Fibroblast of lung (primary cell): ENCODE data around the gene CYP51A1. TPM values are rescaled to one million over a fixed set of nuclear protein-coding genes. Genes with fewer than 3 reads are reported as not detected.

Source experiments
- DNase-seq, 2 donors: peaks; one replicate each; pipeline versions ENCODE4 v3.0.0 to v3.0.0-alpha.2; 2010; ENCODE audit warnings: low read depth in 2 of 2
- H2AFZ ChIP-seq: 2 replicates; pipeline ENCODE4 v1.5.1; 2012; ENCODE audit warnings: low read length, control low read depth, inconsistent platforms
- H3K27ac ChIP-seq: 2 replicates; pipeline ENCODE4 v1.5.1; 2011; ENCODE audit warnings: low read length, control low read depth; ENCODE audit not compliant: insufficient read depth
- H3K27me3 ChIP-seq: 2 replicates; pipeline ENCODE4 v1.5.1; 2011; ENCODE audit warnings: mild to moderate bottlenecking, low read length; ENCODE audit not compliant: control insufficient read depth, insufficient read depth
- H3K36me3 ChIP-seq: 2 replicates; pipeline ENCODE4 v1.5.1; 2011; ENCODE audit warnings: low read length; ENCODE audit not compliant: control insufficient read depth, insufficient read depth
- H3K4me1 ChIP-seq: 2 replicates; pipeline ENCODE4 v1.5.1; 2011; ENCODE audit warnings: low read length; ENCODE audit not compliant: control insufficient read depth, insufficient read depth; ENCODE audit errors: extremely low read depth
- H3K4me2 ChIP-seq: 2 replicates; pipeline ENCODE4 v1.5.1; 2011; ENCODE audit warnings: low read length, control low read depth; ENCODE audit not compliant: insufficient read depth; ENCODE audit errors: extremely low read depth
- H3K4me3 ChIP-seq, 4 experiments: fragments of 200-600 bp in 1 of 4; sonication (generic) in 1 of 4; replicated peaks in 1 of 4; 2 replicates each; pipeline ENCODE4 v1.5.1; 2011 to 2016; ENCODE audit warnings: low read length in 4 of 4, low read depth in 3 of 4, mild to moderate bottlenecking in 3 of 4, control low read depth in 2 of 4, inconsistent platforms in 1 of 4, mixed read lengths in 1 of 4; ENCODE audit not compliant: insufficient read depth in 1 of 4; ENCODE audit errors: control extremely low read depth in 1 of 4
- H3K79me2 ChIP-seq: 2 replicates; pipeline ENCODE4 v1.5.1; 2012; ENCODE audit warnings: mild to moderate bottlenecking, low read length, inconsistent platforms; ENCODE audit not compliant: control insufficient read depth, insufficient read depth
- H3K9ac ChIP-seq: 2 replicates; pipeline ENCODE4 v1.5.1; 2011; ENCODE audit warnings: mild to moderate bottlenecking, low read length, control low read depth; ENCODE audit not compliant: insufficient read depth
- H3K9me3 ChIP-seq: 2 replicates; pipeline ENCODE4 v1.5.1; 2012; ENCODE audit warnings: low read depth, low read length; ENCODE audit not compliant: control insufficient read depth, insufficient read depth
- H4K20me1 ChIP-seq: 2 replicates; pipeline ENCODE4 v1.5.1; 2011; ENCODE audit warnings: low read length; ENCODE audit not compliant: control insufficient read depth, insufficient read depth; ENCODE audit errors: extremely low read depth
- EZH2 ChIP-seq: IDR thresholded peaks from 2 replicates; pipeline ENCODE4 v1.5.1; 2012; ENCODE audit warnings: low read length, control low read depth, mild to moderate bottlenecking; ENCODE audit errors: missing control alignments
- polyA plus RNA-seq, 2 donors: library from polyadenylated mRNA; depleted of rRNA in 1 of 2; stranded (reverse) in 1 of 2; unstranded in 1 of 2; fragments of >200 nt; gene quantifications; 2 replicates each; pipeline ENCODE4 v1.2.1, GENCODE V29; 2011 to 2012; ENCODE audit warnings: missing spikeins in 1 of 2
- total RNA-seq: library from RNA; depleted of rRNA; stranded (reverse); fragments of >200 nt; gene quantifications from 2 replicates; pipeline ENCODE4 v1.2.1, GENCODE V29; 2014
- TF ChIP-seq, protein P1 (sequence below), 2 donors: IDR thresholded peaks in 1 of 2; conservative IDR thresholded peaks in 1 of 2; 1 replicate in 1 of 2; 2 replicates in 1 of 2; pipeline ENCODE4 v1.5.1; 2011 to 2012; ENCODE audit warnings: low read length in 2 of 2, control low read depth in 1 of 2, inconsistent platforms in 1 of 2, low read depth in 1 of 2, mild to moderate bottlenecking in 1 of 2

The CYP51A1 gene
- total and polyA plus RNA-seq, 2 donors (not counting 1 experiment from before 2014, with no cell fraction given): 50.0 to 784 TPM

- H3K4me3 ChIP-seq: no peak overlapping the region
- H3K4me1 ChIP-seq: no peaks in the 10 kb centered on the region
- H3K9ac ChIP-seq: no peak overlapping the region
- H3K27me3 ChIP-seq: no peaks in the 10 kb centered on the region
- no peaks in the 10 kb centered on the region for H4K20me1 ChIP-seq
- no peaks in the 10 kb centered on the region for H3K9me3 ChIP-seq
- H2AFZ ChIP-seq: no peak overlapping the region
- peaks cover 3% of the 10 kb centered on the region for H3K36me3 ChIP-seq
- no peak for DNase-seq
- H3K27ac ChIP-seq: no peak overlapping the region
- H3K4me2 ChIP-seq: no peak overlapping the region
- H3K79me2 ChIP-seq: no peaks in the 10 kb centered on the region
- TF ChIP-seq EZH2: no peak
- TF ChIP-seq, protein P1, sequence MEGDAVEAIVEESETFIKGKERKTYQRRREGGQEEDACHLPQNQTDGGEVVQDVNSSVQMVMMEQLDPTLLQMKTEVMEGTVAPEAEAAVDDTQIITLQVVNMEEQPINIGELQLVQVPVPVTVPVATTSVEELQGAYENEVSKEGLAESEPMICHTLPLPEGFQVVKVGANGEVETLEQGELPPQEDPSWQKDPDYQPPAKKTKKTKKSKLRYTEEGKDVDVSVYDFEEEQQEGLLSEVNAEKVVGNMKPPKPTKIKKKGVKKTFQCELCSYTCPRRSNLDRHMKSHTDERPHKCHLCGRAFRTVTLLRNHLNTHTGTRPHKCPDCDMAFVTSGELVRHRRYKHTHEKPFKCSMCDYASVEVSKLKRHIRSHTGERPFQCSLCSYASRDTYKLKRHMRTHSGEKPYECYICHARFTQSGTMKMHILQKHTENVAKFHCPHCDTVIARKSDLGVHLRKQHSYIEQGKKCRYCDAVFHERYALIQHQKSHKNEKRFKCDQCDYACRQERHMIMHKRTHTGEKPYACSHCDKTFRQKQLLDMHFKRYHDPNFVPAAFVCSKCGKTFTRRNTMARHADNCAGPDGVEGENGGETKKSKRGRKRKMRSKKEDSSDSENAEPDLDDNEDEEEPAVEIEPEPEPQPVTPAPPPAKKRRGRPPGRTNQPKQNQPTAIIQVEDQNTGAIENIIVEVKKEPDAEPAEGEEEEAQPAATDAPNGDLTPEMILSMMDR (conservative IDR thresholded peaks at IDR 0.05 in 1 of 2, IDR thresholded peaks at IDR 0.05 in 1 of 2; ENCODE audit: low read depth in 1 of 2, low read length in 2 of 2): no peak
Measured at GRCh38 chr7:92100534-92100933, 33.7 kb downstream of the CYP51A1 start.

DNA sequence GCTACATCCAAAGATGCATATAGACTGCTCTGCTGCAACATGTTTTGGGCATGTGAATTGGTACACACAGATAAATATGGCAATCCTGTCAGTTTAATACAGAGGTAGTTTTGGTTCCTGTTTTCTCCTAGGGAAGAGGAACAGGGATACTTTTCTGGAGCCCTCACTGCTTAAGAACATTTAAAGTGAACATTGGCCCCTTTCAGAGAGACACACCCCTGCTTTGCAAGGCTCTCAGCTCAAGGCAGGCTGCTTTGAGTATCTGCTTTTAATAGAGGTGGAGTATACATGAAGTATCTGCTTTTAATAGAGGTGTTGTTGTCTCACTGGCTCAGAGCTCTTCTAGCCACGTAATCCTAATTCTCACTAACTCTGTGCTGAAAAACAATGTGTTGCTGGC is 38.9 kb downstream of the CYP51A1 start:
- Histone ChIP-seq H3K36me3 (peaks cover 1% of the 10 kb centered on the region), H3K27ac (no peak overlapping the region), H3K27me3 (no peaks in the 10 kb centered on the region), H3K9me3 (no peaks in the 10 kb centered on the region), H2AFZ (no peak overlapping the region), H3K9ac (no peak overlapping the region), H3K79me2 (no peaks in the 10 kb centered on the region), H3K4me1 (no peaks in the 10 kb centered on the region), H3K4me2 (no peak overlapping the region), H4K20me1 (no peaks in the 10 kb centered on the region), H3K4me3 (no peak overlapping the region)
- DNase-seq: no peak
- no peak for TF ChIP-seq EZH2
- TF ChIP-seq, protein P1 (conservative IDR thresholded peaks at IDR 0.05 in 1 of 2, IDR thresholded peaks at IDR 0.05 in 1 of 2; ENCODE audit: low read depth in 1 of 2, low read length in 2 of 2): no peak

DNA sequence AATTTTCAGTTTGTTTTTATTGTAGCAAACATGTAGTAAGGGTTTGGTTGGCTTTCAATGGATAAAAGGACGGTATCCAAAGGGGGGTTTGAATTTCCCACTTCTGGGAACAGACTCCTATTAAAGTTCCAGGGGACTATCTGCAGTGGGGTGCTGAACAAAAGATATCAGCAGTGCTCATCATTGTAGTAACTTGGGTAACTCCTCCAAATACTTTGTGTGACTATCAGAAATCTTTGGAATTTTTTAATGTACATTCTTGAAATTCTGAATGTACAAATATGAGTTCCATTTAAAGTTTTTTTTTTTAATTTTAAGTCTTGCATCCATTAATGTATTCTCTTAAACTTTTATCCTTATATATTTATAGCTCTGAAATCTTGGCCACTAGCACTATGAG is 42.1 kb downstream of the CYP51A1 start:
- Histone ChIP-seq H2AFZ (no peak overlapping the region), H3K27me3 (no peaks in the 10 kb centered on the region), H4K20me1 (no peaks in the 10 kb centered on the region), H3K9me3 (no peaks in the 10 kb centered on the region), H3K4me1 (no peaks in the 10 kb centered on the region), H3K4me2 (no peak overlapping the region), H3K9ac (no peak overlapping the region), H3K4me3 (no peak overlapping the region), H3K36me3 (no peaks in the 10 kb centered on the region), H3K79me2 (no peaks in the 10 kb centered on the region), H3K27ac (no peak overlapping the region)
- no peak for TF ChIP-seq EZH2
- TF ChIP-seq, protein P1 (conservative IDR thresholded peaks at IDR 0.05 in 1 of 2, IDR thresholded peaks at IDR 0.05 in 1 of 2; ENCODE audit: low read depth in 1 of 2, low read length in 2 of 2): no peak
- no peak for DNase-seq
